ENCODE data around the gene DNAJB5.
"Not testable (repeated sequence)": the region's sequence is repeated elsewhere in the genome, so short reads cannot be mapped to it uniquely, and the experiment has no call there.

The DNAJB5 gene

GRCh38 chr9:34989003-34989945 lies at the start of gene DNAJB5:
TSS of gene DNAJB5 (plus strand) at chr9:34989745. CDS start at chr9:34990631, 886 bp downstream.
- peak; percentile 98 for DNase-seq

- not testable (repeated sequence) for DNase-seq
These were observed 49.6 kb upstream of the DNAJB5 start for GRCh38 chr9:34939989-34940388.

- DNase-seq: no peak
These were observed 41.1 kb upstream of the DNAJB5 start for GRCh38 chr9:34948451-34948850.

- DNase-seq: no peak
These were observed 35.3 kb upstream of the DNAJB5 start for GRCh38 chr9:34954225-34954624.

- DNase-seq: not testable (repeated sequence)
These were observed 33.5 kb upstream of the DNAJB5 start for GRCh38 chr9:34956066-34956465.

GRCh38 chr9:34956648-34957047 lies 32.9 kb upstream of the DNAJB5 start:
- no peak for DNase-seq

GRCh38 chr9:34957492-34958410 lies 31.8 kb upstream of the DNAJB5 start, which contains the start of gene PHF24:
TSS of gene PHF24 (plus strand) at chr9:34958285. CDS start at chr9:34971299, 13,014 bp downstream.
- DNase-seq: peak; percentile 16

GRCh38 chr9:34958411-34958982 lies 31.0 kb upstream of the DNAJB5 start:
- no peak for DNase-seq

GRCh38 chr9:34959461-34959860 lies 30.1 kb upstream of the DNAJB5 start:
- no peak for DNase-seq

GRCh38 chr9:34961574-34962490 lies 27.7 kb upstream of the DNAJB5 start:
- DNase-seq: peak; percentile 18

- DNase-seq: no peak
These were observed 27.0 kb upstream of the DNAJB5 start for GRCh38 chr9:34962546-34962945.

GRCh38 chr9:34963552-34963951 lies 26.0 kb upstream of the DNAJB5 start:
- no peak for DNase-seq

GRCh38 chr9:34964458-34964857 lies 25.1 kb upstream of the DNAJB5 start:
- no peak for DNase-seq

GRCh38 chr9:34971146-34971811 lies 18.3 kb upstream of the DNAJB5 start:
- DNase-seq: no peak

- no peak for DNase-seq
These were observed 14.9 kb upstream of the DNAJB5 start for GRCh38 chr9:34974664-34975063.

GRCh38 chr9:34976441-34976840 lies 13.1 kb upstream of the DNAJB5 start:
- DNase-seq: no peak

GRCh38 chr9:34976992-34977391 lies 12.6 kb upstream of the DNAJB5 start:
- no peak for DNase-seq

GRCh38 chr9:34980181-34980761 lies 9.3 kb upstream of the DNAJB5 start:
- no peak for DNase-seq

GRCh38 chr9:34982361-34982760 lies 7.2 kb upstream of the DNAJB5 start:
- DNase-seq: no peak

- no peak for DNase-seq
These were observed 6.3 kb upstream of the DNAJB5 start for GRCh38 chr9:34983209-34983608.

GRCh38 chr9:34984049-34984448 lies 5.5 kb upstream of the DNAJB5 start:
- no peak for DNase-seq
